ENCODE data around the gene CCL7.

CCL7 gene

DNA sequence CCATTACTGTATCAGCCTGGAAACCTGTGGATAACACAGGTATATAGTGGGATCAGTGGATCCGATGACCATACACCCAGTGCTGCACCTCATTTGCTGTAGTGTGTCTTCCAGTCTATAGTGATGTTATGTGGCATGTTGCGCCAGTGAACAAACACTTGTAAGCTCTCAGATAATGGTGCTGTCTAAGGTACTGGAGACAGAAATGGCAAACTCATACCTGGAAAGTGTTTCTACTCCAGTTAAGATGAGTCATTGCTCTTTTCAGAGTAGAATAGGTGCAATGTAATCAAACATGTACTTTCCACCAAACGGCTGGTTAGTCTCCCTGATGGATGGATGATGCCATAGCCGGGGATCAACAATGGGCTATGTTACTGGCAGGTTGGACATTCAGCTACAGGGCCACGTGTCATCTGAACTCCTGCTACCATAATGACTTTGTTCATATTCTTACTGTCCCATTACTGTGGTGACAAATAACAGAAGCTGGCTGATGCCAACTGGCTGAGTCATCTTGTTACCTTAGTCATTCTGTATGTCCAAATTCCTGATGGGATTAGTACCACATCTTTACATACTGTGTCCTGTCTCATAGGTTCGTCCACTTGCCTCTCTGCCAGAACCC, 21.8 kb downstream of the CCL7 start:
- no peak for DNase-seq

DNA sequence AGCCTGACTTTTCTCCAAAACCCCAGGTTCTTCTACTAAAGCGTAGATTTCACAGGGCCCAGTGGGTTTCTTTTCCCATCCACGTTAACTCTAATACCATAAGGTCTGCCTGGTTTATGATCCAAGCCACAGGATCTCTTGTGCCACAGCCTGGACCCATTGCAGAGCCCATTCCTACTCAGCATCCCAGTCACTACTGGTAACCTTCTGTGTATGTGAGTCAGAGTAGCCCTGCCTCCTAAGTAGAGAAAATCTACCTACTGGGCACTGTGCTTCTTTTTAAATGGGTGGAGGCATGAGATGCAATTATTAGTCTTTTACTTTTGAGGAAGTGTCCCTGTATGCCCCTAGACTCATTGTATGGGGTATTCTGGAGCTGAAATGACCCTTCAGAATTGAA, 29.0 kb downstream of the CCL7 start:
- no peak for DNase-seq

DNA sequence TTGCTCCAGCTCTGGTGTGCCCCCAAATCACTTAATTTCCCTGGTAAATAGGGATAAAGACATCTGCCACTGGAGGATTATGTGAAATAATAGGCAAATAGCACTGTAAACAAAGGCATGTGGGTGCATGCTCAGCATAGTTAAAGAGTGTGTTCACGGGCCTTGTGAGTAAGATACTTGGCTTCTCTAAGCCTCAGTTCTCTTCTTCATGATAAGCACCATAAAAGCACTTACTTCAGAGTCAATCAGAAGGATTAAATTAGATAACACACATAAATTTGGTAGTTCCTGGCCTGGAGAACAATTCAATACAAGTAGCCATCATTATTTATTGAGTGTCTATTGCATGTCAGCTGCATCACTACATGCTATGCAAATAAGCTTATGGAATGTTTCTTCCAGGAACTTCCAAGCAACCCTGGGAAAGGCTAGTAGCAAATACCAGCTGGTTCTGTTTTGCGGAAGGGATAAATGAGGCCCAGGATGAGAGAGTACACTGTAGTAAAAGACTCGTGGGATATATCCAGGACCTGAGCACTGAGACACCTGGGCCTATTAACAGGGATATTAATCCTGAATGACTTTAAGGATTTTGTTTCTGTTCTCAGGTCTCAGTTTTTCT, 30.0 kb downstream of the CCL7 start:
- no peak for DNase-seq

DNA sequence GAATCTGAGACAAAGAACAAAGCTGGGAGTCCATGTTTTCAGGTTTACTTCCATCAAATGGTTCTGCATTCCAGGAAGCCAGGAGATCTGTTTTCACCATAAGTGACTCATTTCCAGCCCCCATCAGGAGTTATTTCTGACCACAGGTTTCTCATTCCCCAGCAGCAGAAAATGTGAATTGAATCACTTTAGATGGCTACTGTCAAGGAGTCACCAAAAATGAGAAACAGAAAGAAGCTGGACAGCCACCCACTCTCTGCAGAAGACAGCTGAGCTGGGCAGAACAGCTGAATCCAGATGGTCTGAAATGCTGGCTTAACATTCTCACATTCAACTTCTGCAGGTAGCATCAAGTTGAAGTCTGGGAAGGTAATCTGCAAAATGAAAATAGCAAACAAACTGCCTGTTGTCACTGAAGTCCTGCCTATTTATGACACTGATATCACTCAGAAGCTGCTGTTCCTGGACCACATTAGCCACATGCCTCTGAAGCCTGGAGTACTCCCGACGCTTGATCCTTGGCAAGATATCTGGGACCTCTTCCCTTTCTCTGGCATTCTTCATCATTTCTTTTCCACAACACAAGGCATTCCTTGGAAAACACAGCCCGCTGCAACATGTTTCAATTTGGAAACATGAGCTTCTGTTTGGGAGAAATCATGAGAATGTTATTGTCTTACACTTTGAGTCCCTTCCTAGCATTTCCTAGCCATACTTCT, 30.8 kb downstream of the CCL7 start:
- no peak for DNase-seq

DNA sequence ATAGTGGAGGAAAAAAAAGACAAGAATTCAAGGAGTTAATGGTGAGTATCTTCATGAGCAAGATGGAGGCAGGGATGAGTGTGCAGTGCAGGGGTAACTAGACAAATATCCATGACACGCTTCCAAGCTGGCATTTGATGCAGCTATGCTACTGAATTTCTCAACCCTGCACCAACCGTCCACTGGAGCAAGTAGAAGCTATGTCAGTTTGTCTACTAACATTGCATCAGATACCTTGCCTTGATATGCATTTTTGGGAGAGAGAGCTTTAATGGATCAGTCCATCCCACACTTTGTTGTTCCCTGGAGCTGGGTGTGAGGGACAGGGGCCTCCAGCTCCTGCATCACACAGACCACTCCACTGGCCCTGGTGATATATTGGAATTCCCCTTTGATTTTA, 32.0 kb downstream of the CCL7 start:
- DNase-seq: no peak

DNA sequence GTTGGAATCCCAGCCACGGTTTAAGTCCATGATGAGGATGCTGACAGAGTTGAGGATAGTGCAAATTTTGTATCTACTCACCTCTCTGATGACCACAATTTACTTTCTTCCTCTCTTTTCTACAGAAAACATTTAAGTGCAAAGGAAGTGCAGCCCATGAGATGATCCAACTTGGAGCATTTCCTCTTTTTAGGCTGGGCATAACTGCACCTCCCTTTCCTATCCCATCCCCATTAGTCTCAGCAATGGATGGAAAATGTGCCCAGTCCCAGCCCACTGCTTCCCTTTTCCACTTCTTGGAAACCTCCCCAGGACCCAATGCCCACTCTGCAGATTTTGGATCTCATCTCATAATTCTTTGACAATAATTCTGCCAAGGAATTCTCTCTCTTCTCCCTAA, 32.6 kb downstream of the CCL7 start:
- no peak for DNase-seq

DNA sequence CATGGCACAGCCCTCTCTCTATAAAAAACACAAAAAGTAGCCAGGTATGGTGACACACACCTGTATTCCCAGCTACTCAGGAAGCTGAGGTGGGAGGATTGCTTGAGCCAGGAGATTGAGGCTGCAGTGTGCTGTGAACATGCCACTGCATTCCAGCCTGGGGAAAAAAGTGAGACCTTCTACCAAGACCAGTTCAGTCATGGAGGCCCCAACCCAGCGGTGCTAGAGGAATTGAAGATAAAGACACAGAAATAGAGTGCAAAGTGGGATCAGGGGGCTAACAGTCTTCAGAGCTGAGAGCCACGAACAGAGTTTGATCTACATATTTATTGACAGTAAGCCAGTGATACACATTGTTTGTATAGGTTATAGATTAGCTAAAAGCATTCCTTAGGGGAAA, 33.6 kb downstream of the CCL7 start:
- DNase-seq: no peak

DNA sequence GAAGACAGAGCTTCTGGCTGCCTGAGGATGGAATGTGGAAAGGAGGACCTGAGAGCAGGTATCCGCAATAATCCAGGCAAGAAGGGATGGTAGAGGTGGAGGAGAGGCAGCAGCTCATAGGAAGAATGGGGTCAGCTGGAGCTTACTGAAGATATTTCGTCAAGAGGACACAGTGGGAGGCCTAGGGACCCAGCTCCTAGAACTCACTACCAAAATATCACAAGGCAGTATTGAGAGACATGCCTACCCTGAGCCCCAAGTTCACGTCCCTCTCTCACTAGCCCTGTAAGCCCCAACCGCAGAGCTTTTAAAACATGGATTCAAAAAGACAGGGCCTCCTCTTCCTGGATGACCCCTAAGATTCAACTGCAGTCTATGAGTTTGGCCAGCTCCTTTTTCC, 35.0 kb downstream of the CCL7 start:
- DNase-seq: no peak

DNA sequence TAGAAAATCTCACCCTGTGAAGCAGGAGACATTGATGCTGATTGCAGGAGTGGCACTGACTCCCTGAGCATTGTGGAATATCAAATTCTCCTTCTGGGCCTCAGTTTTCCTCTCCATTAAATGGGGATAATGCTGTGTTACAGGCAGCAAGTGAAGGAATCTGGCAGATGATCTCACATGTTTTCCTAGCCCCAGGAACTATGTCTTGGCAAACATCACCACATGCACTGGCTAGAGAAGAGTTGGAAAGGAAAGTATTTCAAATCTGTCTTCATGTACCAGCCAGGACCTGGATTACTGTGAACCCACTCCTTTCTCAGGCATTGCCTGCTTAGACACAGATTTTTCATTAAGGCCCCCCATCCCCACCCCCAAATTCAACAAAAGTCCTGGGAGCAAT, 35.6 kb downstream of the CCL7 start:
- no peak for DNase-seq

DNA sequence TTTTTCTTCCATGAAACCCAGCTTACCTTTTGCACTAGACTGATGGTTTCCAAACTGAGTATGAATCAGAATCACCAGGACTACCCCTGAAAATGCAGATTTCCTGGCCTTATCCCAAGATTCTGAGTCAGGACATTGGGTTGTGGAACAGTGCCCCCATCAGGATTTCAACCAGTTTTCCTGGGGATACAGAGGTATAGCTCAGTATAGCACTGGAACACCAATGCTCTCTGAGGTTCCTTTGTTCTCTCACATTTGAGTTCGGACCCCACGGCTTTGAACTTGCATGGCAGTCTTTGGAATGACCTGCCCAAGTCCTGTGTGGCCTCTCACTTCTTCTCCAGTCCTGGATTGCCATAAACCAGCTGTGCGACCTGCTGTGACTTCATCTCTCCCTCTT, 36.4 kb downstream of the CCL7 start:
- DNase-seq: no peak

DNA sequence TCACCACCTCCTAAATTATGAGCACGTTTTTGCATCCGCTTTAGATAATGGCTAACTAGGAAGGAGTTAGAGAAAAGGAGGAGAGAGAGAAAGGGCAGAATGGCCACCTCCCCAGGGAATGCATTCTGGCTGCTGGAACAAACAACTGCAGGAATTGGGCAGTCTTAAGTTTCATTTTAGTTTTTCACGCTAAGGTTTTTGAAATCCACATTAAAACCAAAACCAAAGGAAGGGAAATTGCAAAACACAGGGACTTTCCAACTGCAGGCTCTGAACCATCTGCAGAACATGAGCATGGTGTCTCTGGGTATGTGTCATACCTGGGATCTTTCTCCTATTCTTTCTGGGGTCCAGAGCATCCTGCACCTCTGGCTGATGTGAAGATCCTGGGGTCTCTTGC, 37.1 kb downstream of the CCL7 start:
- DNase-seq: no peak

DNA sequence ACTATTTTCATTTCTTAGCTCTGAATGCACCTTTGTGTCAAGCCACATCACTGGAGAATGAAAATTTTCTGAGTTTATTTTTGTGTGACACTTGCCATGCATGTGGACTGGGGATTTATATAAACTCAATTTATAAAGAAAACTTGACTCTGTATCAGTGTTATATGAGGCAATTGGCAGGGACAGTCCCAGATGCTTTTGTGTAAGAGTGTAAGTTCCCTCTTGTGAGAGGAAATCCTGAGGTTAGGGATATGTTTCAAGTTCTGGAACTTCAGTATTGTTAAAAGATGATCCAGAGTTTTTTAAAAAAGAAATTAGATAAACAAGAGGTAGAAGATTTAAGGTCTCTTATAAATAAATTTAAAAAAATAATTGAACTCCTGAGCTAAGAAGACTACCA, 38.4 kb downstream of the CCL7 start:
- DNase-seq: no peak

DNA sequence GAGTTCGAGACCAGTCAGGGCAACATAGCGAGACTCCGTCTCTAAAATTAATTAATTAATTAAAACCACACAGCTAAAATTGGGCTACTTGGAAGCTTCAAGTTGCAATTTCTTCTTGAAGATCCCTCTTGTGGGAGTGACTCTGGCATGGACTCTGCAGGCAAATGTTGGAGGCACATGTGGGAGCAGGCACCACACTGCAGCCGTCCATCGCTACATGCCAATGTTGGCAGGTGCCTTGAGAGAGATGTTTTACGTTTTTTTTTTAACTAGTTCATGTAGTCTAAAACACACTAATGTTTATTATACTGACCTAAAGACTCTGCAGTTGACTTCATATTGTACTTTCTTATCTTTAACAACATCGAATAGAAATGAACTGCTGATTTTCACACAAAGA, 41.3 kb downstream of the CCL7 start:
- DNase-seq: no peak

DNA sequence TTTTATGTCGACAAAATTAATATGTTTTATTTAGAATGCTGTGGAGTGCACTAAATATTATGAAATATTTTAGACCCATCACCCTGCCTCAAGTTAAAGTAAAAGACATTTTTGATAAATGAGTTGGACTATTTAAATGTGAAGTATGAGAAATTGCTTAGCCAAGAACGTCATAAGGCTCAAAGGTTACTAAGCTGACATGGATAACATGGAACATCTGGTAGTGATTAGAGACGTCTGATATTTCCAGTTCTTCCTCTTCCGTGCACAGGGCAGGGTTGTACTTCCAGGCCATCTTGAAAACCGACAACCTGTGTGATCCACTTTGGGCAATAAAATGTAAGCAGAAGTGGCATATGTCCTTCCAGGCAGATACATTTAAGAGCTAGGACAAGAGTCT, 42.1 kb downstream of the CCL7 start:
- no peak for DNase-seq

DNA sequence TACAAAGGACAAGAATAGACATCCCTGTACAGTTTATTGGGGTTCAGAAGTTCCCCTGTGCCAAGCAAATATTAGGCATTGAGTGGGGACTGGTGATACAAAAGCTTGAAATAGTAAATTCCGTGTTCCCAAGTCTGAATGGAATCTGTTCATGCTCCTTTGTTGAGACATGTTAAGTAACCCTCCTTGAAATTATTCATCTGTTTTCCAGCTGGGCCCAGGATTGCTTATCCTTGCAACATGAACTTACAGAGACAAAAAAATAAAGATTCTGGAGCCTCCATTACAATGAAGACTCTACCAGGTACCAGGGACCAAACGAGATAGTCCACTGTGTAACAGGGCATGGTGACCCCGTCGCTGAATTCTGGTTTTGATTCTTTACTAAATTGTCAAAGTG, 43.1 kb downstream of the CCL7 start:
- no peak for DNase-seq

DNA sequence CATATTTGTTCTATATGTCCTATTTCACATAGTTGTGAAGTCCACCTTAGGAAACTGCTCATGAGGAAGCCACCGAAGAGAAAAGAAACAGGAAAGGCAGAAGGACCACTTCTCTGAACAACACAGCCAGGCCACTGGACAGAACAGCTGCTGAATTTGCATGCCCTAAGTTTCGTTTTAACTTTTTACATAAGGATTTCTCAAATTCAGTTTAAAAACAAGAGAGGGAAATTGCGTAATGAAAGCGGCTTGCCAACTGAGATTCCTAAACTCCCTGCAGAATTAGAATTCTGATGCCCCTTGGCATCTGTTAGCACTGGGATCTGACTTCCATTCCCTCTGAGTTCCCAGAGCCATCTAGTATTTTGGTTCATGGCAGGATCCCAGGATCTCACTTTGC, 44.3 kb downstream of the CCL7 start:
- DNase-seq: no peak

DNA sequence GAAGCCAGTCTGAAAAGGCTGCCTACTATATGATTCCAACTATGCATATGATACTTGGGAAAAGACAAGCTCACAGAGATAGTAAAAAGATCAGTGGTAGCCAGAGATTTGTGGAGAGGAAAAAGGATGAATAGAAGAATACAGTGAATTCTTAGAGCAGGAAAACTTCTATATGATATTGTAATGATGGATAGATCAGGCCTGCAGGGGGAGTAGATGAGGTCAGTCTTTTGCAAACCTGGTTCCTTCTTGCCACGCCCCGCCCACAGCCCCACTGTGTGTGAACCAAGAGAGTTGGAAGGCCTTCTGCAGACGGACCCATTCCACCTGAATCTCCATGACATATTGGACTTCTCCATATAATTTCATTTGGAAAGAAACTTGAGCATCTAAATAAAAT, 48.5 kb downstream of the CCL7 start:
- DNase-seq: no peak

DNA sequence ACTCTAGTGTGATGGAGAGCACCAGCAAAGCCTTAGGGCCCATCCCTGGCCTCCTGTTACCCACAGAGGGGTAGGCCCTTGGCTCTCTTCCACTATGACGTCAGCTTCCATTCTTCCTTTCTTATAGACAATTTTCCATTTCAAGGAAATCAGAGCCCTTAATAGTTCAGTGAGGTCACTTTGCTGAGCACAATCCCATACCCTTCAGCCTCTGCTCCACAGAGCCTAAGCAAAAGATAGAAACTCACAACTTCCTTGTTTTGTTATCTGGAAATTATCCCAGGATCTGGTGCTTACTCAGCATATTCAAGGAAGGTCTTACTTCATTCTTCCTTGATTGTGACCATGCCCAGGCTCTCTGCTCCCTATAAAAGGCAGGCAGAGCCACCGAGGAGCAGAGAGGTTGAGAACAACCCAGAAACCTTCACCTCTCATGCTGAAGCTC, 49.0 kb downstream of the CCL7 start, which contains the start of gene CCL8:
CCL8 (plus strand) TSS at position 397 of the 445 bp plus-strand sequence. CDS start 67 bp downstream, outside the sequence.
- DNase-seq: no peak

All from cerebellar nuclear complex (tissue), 1 donor.